Activated T-helper 9 cell treated with anti-CD3 and anti-CD28 coated beads, Interleukin-2, amount 50 U/mL, for 16 hours (primary cell): Measurements from ENCODE around the gene SBNO1.
"Not testable (repeated sequence)": the region's sequence is repeated elsewhere in the genome, so short reads cannot be mapped to it uniquely, and the experiment has no call there.

Experiments
- DNase-seq: peaks from one replicate; pipeline ENCODE4 v3.0.0-alpha.2; 2020; ENCODE audit warnings: low read depth

SBNO1 gene

DNA sequence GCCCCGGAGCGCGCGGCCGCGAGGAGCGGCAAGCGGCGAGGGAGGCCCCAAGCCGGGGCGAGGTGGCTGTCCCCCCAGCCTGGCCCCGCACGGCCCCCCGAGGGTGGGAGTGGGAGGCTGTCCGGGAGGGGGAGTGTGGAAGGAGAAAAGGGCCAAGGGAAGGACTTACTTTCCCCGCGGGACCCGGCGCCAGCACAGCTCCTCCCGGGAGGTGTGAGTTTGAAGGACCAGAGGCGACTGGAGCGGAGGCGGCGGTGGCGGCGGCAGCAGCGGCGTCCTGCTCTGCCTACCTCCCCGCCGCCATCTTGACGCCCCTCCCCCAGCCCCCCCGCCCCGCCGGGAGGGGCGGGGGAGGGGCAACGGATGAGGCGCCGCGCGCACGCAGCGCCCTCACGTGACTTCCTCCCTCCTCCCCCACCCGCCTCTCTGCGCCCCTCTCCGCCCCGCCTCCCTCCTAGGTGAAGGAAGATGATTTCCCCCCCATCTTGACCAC lies at the start of gene SBNO1:
TSS of gene SBNO1 (minus strand) at position 316 of the 493 bp plus-strand sequence. CDS start 14,406 bp downstream, outside the sequence.
- peak; percentile 86 for DNase-seq

DNA sequence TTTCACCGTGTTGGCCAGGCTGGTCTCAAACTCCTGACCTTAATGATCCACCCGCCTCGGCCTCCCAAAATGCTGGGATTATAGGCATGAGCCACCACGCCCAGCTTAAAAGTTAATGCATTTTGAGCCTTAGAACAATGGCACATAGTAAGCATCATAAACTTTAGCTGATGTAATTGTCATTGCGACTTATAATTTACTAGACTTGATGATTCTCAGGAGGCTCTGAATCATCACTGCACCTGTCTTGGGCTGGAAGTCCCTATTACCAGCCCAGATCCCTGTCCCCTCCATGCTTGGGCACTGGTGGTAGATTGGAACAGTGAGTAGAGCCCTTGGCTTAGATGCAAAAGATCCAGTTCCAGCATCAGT lies 45.4 kb upstream of the SBNO1 start:
- DNase-seq, result no peak

DNA sequence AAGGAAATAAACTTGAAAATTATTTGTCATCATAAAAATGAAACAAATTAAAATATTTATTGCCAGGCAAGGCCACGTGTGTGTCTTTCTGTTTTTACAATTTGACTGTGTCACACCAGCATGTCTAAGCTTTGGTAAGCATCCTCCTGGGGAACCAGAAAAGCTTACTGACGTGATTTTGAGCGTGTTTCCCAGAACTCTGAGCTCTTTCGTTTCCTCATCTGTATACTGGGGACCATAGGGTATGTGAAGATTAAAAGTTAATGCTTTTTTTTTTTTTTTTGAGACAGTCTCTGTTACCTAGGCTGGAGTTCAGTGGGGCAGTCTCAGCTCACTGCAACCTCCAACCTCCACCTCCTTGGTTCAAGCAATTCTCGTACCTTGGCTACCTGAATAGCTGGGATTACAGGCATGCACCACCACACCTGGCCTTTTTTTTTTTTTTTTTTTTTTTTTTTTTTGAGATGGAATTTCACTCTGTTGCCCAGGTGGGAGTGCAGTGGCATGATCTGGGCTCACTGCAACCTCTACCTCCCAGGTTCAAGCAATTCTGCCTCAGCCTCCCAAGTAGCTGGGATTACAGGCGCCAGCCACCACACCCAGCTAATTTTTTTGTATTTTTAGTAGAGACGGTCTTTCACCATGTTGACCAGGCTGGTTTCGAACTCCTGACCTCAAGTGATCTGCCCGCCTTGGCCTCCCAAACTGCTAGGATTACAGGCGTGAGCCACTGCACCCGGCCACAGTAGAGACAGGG lies 44.8 kb upstream of the SBNO1 start:
- not testable (repeated sequence) for DNase-seq

DNA sequence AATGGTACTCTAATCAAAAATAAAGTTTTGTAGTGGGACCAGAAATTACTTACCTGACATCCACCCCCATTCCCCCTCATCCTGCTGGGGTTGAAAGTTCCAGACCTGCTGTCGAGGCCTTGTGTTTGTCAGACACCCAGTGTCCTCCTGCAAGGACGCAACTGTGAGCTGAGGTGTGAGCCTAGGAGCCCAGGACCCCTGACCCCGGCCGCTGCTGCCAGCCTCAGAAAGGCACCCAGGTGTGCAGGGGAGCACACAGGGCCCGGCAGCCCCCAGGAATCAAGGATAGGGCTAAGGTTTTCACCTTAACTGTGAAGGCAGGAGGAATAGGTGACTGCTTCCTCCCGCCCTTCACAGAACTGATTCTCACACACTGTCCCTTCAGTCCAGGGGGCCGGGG lies 44.0 kb upstream of the SBNO1 start:
- DNase-seq, result not testable (repeated sequence)

DNA sequence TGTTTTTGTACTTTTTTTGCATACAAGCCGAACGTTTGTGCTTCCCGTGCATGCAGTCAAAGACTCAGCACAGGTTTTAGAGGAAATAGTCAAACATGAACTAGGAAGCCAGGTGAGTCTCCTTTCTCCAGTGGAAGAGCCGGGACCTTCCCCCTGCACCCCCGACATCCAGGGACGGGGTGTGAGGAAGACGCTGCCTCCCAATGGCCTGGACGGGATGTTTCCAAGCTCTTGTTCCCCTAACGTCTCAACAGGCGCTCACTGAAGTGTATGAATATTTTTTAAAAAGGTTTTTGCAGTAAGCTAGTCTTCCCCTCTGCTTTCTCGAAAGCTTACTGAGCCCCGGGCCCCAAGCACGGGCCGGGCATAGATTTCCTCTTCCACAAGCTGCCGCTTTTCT lies 43.3 kb upstream of the SBNO1 start:
- not testable (repeated sequence) for DNase-seq

DNA sequence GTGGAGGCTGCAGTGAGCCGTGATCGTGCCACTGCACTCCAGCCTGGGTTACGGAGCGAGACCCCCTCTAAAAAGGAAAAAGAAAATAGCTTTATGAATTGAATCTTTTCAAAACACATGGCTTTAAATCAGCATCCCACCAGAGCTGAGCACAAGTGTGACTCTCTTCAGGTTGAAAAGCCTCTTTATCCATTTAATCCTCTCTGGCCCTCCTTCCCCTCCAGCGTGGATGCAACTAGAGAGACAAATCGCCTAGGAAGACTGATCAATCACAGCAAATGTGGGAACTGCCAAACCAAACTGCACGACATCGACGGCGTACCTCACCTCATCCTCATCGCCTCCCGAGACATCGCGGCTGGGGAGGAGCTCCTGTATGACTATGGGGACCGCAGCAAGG lies 42.6 kb upstream of the SBNO1 start:
- not testable (repeated sequence) for DNase-seq

DNA sequence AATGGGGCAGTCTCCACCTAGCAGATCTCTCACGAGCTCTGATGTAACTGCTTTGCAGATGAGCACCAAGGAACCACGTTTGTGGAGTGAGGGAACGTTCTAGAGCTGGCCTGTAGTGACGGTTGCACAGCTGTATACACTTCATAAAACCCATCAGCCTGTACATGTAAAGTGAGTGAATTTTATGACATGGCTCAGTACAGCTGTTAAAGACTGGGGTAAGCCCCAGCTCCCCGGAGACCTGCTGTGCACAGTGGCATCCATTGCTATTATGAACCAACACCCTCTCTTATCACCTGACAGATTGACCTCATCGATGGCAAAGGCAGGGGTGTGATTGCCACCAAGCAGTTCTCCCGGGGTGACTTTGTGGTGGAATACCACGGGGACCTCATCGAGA lies 39.9 kb upstream of the SBNO1 start:
- DNase-seq, result no peak

DNA sequence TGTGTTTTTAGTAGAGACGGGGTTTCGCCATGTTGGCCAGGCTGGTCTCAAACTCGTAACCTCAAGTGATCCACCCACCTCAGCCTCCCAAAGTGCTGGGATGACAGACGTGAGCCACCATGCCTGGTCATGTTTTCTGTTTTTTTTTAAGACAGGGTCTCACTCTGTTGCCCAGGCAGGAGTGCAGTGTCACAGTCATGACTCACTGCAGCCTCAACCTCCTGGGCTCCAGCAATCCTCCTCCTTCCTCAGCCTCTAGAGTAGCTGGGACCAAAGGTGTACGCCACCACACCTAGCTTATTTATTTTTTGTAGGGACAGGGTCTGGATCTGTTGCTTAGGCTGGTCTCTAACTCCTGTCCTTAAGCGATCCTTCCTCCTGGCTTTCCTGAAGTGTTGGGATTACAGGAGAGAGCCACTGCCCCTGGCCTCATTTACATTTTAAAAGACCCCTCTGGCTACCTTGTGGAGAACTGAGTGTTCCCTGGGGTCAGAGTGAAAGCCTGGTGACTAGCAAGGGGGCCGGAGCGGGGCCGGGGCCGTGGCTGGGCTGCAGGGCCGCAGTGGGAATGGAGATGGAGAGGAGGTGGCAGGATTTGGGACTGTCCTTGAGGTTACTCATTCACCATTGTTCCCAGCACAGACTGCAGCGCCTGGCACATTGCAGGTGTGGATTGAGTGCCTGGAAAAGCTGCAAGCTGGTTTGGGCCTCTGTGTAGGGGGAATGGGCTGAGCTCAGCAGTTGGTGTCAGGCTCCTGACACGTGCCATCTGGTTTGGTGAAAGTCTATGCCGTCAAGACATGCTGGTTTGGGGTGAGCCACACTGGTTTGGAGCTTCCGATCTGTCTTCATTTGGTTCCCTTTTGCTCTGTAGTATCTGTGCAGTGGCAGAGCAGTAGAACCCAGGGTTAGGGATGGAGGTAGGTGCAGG lies 37.4 kb upstream of the SBNO1 start:
- no peak for DNase-seq

DNA sequence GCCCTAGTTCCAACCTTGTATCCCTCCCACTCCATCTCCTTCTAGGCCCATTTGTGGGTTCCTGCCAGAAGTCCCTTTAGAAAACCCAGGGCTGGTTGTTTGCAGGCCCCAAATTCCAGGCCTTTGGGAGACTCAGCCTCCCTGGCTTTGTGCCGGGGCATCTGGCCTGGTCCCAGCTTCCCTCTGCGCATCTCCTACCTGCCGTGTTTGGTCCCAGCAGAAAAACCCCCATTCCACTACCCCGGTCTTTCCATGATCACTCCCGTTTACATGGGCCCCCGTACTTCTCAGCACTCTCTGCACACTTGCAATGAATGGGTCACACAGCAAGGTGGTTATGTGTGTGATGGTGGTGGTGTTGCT lies 34.6 kb upstream of the SBNO1 start:
- no peak for DNase-seq

DNA sequence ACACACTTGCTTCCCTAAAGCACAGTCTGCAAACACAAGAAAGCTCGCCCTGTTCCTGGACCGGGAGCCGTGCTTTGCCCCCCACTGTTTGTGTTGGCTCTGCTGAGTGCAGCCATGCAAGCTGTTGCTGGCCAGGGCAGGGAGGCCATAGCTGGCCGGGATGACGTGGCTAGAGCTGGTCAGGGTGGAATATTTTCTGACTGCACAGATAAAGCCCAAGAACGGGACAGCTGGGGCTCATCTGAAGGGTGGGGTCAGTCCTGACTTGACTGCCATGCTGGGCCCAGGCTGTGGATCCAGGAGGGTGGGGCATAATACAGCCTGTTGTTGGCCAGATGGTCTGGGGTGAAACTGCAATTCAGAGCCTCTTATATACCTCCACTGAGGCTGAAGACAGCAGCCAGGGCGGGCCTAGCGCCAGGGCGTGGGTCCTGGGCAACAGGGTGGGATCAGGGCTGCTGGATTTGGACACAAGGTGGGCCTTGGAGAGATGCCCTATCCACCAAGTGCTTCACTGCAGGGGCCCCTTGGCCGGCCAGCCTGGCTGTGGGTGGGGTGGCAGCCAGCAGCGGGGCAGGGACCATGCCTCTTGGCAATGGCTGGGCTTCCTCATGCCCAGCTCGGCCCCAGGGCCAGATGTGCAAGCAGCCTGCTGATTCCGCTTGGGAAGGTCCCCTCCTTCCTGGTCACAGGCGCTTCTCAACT lies 34.1 kb upstream of the SBNO1 start:
- DNase-seq, result no peak

DNA sequence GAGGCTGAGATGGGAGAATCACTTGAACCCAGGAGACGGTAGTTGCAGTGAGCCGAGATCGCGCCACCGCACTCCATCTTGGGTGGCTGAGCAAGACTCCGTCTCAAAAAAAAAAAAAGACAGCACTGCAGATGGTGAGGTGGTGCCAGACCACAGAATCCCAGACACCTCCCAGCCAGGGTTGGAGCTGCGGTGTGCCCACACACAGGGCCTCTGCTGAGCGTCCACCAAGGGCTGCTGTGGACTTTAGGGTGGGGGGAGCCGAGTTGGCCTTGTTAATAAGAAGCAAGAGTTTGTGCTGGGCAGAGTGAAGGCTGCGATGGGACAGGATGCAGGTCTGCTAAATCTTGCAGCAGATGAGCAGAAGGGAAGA lies 33.5 kb upstream of the SBNO1 start:
- DNase-seq, result no peak

DNA sequence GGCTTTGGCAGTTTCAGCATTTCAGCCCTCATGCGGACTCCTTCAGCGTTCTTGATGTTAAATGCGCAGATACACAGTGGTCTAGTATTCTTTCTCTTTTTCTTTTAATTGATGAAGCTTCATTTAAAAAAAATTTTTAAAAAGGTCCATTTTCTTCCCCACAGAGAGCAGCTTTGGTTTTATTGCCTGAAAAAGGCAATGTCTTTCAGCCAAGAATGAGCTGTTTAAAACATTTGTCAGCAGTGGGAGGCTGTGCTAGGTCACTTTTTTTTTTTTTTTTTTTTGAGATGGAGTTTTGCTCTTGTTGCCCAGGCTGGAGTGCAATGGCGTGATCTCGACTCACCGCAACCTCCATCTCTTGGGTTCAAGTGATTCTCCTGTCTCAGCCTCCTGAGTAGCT lies 32.8 kb upstream of the SBNO1 start:
- DNase-seq, result no peak

DNA sequence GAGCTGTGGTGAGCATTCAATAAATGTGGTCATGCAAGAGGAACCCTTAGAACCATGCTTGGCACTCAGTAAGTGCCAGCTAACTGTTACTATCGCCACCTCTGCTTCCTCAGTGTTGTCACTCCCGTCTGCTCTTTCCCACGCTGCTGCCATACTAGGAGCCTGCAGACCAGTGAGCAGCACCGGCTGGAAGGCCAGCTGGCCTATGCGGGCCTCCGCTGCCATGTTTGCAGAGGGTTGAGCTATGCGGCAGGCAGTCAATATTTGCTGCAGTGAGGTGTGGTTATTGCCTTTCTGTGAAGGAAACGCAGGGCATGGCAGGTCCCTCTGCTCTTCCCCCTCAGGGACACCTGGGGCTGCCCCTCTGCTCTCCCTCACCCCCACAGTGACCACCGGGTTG lies 32.3 kb upstream of the SBNO1 start:
- DNase-seq, result no peak

DNA sequence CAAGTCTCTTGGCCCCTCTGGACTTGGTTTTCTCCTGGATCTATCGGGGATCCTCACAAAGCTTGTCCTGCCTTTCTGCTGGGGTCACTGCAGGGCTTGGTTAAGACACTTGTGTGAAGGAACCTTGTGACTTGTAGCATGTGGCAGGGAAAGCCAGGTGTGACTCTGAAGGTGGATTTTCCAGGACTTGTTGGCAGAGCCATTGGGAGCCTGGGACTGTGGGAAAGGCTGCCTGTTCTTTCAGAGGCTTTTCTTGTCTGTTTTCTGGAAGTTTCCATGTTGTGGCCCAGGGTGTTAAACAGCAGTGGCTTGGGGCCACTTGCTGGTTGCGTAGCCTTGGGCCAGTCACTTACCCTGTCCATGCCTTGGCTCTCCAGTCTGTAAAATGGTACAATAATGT lies 31.9 kb upstream of the SBNO1 start:
- DNase-seq, result no peak

DNA sequence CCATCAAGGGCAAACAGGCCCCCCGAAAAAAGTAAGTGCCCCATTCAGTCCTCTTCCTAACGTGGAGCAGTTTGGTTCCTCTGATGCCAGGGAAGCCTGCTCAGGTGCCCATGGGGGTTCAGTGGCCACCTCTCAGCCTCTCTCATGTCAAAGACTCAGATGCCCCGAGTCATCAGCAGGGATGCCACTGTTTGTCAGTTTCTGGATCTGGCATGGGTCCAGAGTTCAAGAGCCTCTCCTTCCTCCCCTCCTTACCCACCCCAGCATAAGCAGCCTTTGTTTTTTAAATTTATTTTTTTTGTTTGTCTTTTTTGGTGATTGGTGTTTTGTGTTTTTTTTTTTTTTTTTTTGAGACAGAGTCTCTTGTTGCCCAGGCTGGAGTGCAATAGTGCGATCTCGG lies 30.6 kb upstream of the SBNO1 start:
- no peak for DNase-seq

DNA sequence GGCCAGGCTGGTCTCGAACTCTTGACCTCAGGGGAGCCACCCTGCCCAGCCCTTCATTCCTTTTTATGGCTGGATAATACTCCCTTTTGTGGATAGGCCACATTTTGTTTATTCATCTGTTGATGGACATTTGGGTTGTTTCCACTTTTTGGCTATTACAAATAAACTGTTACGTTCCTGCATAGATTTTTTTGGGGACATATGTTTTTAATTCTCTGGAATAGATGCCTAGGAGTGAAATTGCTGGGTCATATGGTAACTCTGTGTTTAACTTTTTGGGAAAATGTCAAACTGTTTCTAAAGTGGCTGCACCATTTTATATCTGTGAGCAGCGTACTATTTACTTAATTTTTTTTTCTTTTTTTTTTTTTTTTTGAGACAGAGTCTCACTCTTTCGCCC lies 29.1 kb upstream of the SBNO1 start:
- no peak for DNase-seq

DNA sequence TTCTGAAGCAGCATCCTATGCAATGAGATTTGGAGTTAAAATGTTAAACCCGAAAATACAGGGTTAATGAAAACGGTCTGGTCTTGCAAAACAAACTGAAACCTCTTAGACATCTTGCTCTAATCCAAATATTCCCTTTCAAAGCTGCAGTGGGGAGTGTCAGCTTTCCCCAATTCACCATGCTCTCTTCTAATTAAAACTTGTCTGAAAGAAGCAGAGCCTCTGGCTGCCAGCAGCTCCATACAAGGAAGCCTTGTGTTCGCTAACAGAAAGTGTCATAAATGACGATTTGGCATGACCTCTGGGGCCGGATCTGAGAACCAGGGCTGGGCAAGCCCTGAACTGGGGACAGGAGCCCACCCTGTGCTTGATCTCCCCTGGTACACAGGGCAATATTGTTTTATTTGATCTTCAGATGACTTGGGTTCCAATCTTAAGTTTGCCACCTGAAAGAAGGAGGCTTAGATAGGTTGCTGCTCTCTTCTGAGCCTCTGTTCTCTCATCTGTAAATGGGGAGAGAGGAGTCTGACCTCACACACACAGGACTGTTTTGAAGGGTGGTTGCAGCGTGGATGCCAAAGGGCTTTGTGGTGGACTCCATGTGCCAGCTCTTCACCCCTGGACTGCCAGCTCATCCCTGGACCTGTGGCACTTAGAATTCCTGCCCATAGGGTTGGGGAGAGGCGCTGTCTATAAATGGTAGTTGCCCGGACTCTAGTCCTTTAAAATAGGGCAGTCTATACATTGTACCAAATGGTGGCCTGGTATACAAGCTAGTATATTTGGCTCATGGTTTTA lies 27.1 kb upstream of the SBNO1 start:
- DNase-seq, result no peak

DNA sequence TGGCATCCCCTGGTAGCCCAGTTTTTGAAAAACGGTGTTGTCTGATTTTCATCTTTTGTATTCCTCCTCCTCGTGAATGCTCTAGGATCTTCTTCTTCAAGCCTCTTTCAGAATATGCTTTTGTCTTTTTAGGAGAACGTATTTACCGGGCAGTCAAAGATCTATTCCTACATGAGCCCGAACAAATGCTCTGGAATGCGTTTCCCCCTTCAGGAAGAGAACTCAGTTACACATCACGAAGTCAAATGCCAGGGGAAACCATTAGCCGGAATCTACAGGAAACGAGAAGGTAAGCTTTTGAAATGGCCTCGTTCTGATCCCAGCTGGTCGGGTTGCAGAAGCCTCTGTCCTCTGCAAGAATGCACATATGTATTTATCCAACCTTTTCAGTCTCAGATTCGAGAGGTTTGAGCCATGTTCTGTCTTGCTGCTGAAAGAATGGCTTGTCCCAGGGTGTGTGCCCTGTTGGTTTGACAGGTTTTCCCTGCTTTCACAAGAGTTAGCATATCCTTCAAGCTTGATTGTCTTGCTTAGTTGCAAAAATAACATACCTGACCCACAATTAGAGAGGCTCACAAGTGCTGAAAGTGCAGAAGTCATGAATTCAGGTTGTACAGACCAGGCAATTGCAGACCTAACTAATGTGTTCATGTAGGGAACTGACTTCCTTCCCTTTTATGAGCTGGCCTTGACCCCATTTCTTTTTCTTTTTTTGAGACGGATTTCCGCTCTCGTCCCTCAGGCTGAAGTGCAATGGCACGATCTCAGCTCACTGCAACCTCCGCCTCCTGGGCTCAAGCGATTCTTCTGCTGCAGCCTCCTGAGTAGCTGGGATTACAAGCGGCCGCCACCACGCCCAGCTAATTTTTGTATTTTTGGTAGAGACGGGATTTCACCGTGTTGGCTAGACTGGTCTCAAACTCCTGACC lies 26.1 kb upstream of the SBNO1 start:
- DNase-seq, result no peak

DNA sequence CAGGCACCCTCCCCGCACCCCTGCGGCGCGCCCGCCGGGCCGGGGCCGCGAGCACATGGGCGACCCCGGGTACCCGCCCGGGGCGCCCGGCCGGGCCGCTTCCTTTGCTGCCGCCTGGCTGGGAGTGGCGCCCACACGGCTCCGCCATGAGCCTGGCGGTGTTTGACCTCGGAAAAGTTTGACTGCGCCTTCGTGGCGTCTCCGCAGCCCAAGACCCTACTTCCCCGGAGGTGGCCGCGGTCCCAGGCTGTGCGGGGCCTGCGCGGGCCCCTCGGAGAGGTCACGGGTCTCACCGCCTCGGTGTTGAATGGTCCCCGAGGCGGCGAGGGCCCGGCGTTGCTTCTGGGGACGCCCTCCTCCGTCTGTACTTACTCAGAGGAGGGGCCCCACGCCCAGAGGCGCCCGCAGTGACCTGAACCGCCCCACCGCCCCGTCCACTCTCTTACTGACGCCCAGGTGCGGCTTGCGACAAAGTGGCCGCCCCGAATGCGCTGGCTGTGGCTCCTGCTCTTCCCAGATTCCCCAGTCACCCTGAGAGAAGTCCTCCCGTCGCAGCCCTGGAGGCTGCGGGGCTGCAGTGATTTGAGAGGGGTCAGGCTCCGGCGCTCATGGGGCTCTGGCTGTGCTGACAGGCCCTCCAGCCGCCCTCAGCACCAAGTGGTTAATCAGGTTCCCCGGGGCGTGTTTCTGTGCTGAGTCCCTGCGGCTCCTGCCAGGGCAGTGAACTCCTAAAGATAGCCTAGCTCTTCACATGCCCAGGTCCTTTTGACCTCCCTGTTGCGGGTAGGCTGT lies 25.1 kb upstream of the SBNO1 start:
- DNase-seq, result peak; percentile 26
